Peyer's patch (tissue), 4 donors: ENCODE results near the gene METTL16. TPM values are rescaled to one million over a fixed set of nuclear protein-coding genes. Genes with fewer than 3 reads are reported as not detected.

Experiments
- DNase-seq, 3 donors: peaks; one replicate each; pipeline ENCODE4 v3.0.0-alpha.2; 2017 to 2019
- H3K27ac ChIP-seq, 4 donors: fragments of 200-600 bp; sonication (generic); one replicate each; pipeline ENCODE4 v1.5.1; 2016 to 2019
- H3K27me3 ChIP-seq, 2 donors: fragments of 200-600 bp; sonication (generic); one replicate each; pipeline ENCODE4 v1.5.1; 2019
- H3K36me3 ChIP-seq, 3 donors: fragments of 200-600 bp; sonication (generic); one replicate each; pipeline ENCODE4 v1.5.1; 2016 to 2019
- H3K4me1 ChIP-seq, 4 donors: fragments of 200-600 bp; sonication (generic); one replicate each; pipeline ENCODE4 v1.5.1; 2016 to 2019
- H3K4me3 ChIP-seq, 4 donors: fragments of 200-600 bp; sonication (generic); 1 replicate in 3 of 4; 2 replicates in 1 of 4; pipeline ENCODE4 v1.5.1; 2016 to 2019; ENCODE audit warnings: mild to moderate bottlenecking in 1 of 4
- H3K9me3 ChIP-seq, 4 donors: fragments of 200-600 bp; sonication (generic); one replicate each; pipeline ENCODE4 v1.5.1; 2016 to 2019; ENCODE audit warnings: mild to moderate bottlenecking in 1 of 4
- CTCF ChIP-seq, 6 experiments: fragments of 450-650 bp in 4 of 6; fragments of 200-600 bp in 2 of 6; sonication (generic) in 1 of 6; IDR thresholded peaks; one replicate each; pipeline ENCODE4 v1.5.1; 2017 to 2019; ENCODE audit warnings: antibody characterized with exemption in 6 of 6, mild to moderate bottlenecking in 3 of 6, moderate library complexity in 1 of 6
- POLR2A ChIP-seq, 2 donors: fragments of 450-650 bp; IDR thresholded peaks; one replicate each; pipeline ENCODE4 v1.5.1; 2017; ENCODE audit warnings: antibody characterized with exemption in 2 of 2, mild to moderate bottlenecking in 2 of 2, moderate library complexity in 2 of 2
- total RNA-seq, 4 donors: library from RNA; depleted of rRNA; stranded (reverse); fragments of >200 nt; gene quantifications; one replicate each; pipeline ENCODE4 v1.1.0, GENCODE V29; 2016

METTL16 gene
- total RNA-seq, 4 donors from 2014 or later: 24.0 to 29.7 (median 27.9) TPM

DNA sequence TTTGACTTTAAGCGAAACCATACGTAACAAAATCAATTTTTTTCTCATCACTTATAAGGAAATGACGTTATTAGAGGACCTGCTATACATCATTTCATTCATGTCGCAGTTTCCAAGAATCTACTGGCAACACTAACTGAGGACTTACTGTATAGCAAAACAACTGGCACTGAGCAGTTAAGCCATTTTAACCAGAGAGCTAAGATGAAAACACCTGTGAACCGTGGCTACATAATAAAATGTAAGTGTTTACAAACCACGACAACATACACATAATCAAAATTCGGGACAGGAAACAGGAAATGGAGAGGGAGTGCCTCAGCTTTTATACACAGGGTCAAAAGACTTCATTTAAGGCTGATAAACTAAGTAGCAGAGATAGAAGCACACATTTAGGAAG lies 29.5 kb downstream of the METTL16 start:
- TF ChIP-seq CTCF (IDR thresholded peaks at IDR 0.05) (no peak), POLR2A (IDR thresholded peaks at IDR 0.05) (no peak)
- H3K4me3 ChIP-seq: no peak overlapping the region
- DNase-seq: no peak
- peaks cover 0 to 7% (median 2%) of the 10 kb centered on the region in 4 donors for H3K4me1 ChIP-seq
- H3K27ac ChIP-seq: peak overlapping the region in 1 of 4 donors; percentile 18
- H3K9me3 ChIP-seq: no peaks in the 10 kb centered on the region
- H3K36me3 ChIP-seq: peaks cover 0 to 5% (median 0%) of the 10 kb centered on the region in 3 donors
- H3K27me3 ChIP-seq: no peaks in the 10 kb centered on the region

DNA sequence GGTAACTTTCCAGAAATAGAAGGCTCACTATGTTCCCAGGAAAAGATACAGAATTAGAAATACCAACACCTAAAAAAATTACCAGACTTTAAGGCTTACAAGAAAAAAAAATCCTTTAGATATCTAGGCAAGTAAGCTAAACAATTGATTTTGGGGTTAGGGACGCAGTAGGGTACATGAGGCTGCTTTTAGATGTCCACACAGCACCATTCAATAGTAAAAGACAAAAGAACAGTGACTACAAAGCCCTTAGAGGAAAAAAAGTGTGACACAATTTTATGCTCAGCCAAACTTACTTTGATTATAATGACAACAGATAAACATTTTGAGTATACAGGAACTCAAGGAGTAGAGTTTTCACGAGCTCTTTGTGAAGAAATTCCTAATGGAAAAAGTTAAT lies 29.9 kb downstream of the METTL16 start:
- no peak for DNase-seq
- no peaks in the 10 kb centered on the region for H3K27me3 ChIP-seq
- no peak overlapping the region for H3K4me3 ChIP-seq
- H3K4me1 ChIP-seq: peaks cover 0 to 7% (median 2%) of the 10 kb centered on the region in 4 donors
- H3K36me3 ChIP-seq: peaks cover 0 to 10% (median 0%) of the 10 kb centered on the region in 3 donors
- no peak overlapping the region for H3K27ac ChIP-seq
- TF ChIP-seq POLR2A (IDR thresholded peaks at IDR 0.05) (no peak), CTCF (IDR thresholded peaks at IDR 0.05) (no peak)
- no peaks in the 10 kb centered on the region for H3K9me3 ChIP-seq

- no peak for DNase-seq
- TF ChIP-seq CTCF (IDR thresholded peaks at IDR 0.05) (no peak), POLR2A (IDR thresholded peaks at IDR 0.05) (no peak)
- Histone ChIP-seq H3K27ac (no peak overlapping the region), H3K4me1 (peaks cover 0 to 5% (median 0%) of the 10 kb centered on the region in 4 donors), H3K4me3 (no peak overlapping the region), H3K9me3 (no peaks in the 10 kb centered on the region), H3K36me3 (peaks cover 0 to 39% (median 0%) of the 10 kb centered on the region in 3 donors), H3K27me3 (no peaks in the 10 kb centered on the region)
These were observed 33.2 kb downstream of the METTL16 start for GRCh38 chr17:2478458-2478857.

DNA sequence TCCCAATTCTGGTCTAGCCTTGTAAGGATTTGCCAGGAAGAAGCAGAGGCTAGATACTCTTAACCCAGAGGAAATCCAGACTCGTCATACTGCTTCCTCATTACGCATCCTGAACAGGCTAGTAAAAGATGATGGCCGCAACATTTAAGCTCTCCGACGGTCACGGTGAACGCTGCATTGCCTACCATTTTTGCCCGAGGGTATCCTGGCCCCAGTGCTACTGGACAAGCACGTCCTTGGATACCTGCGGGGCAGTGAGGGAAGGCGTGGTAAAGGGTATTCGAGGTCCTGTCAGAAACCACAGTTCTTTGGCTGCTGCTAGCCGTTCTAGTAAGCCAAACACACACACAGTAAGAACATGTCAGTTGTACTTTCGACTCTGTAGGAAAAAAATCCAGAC lies 36.6 kb downstream of the METTL16 start:
- Histone ChIP-seq H3K9me3 (no peaks in the 10 kb centered on the region), H3K36me3 (peaks cover 0 to 50% (median 0%) of the 10 kb centered on the region in 3 donors), H3K4me1 (no peaks in the 10 kb centered on the region), H3K27ac (no peak overlapping the region), H3K4me3 (no peak overlapping the region), H3K27me3 (no peaks in the 10 kb centered on the region)
- no peak for TF ChIP-seq CTCF (IDR thresholded peaks at IDR 0.05)
- TF ChIP-seq POLR2A (IDR thresholded peaks at IDR 0.05): no peak
- no peak for DNase-seq

- H3K4me1 ChIP-seq: no peaks in the 10 kb centered on the region
- TF ChIP-seq POLR2A (IDR thresholded peaks at IDR 0.05): no peak
- TF ChIP-seq CTCF (IDR thresholded peaks at IDR 0.05): no peak
- H3K27ac ChIP-seq: no peak overlapping the region
- H3K4me3 ChIP-seq: no peak overlapping the region
- peaks cover 0 to 52% (median 0%) of the 10 kb centered on the region in 3 donors for H3K36me3 ChIP-seq
- no peaks in the 10 kb centered on the region for H3K27me3 ChIP-seq
- no peak for DNase-seq
- no peaks in the 10 kb centered on the region for H3K9me3 ChIP-seq
These were observed 37.3 kb downstream of the METTL16 start for GRCh38 chr17:2474371-2474770.

DNA sequence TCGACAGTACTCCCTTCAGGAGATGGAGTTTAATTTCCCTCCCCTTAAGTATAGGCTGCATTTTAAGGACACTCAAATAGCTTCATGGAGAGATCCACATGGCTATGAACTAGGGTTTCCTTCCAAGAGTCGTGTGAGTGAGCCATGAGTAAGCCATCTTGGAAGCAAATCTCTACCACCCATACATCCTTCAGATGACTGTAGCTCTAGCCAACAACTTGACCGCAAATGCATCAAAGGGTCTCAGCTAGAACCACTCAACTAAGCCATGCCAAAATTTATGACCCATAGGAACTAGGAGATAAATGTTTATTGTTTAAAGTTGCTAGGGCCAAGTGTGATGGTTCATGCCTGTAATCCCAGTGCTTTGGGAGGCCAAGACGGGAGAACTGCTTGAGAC lies 43.4 kb downstream of the METTL16 start:
- no peak for DNase-seq
- Histone ChIP-seq H3K36me3 (peaks cover 0 to 49% (median 0%) of the 10 kb centered on the region in 3 donors), H3K4me1 (no peaks in the 10 kb centered on the region), H3K4me3 (no peak overlapping the region), H3K9me3 (no peaks in the 10 kb centered on the region), H3K27me3 (no peaks in the 10 kb centered on the region), H3K27ac (no peak overlapping the region)
- no peak for TF ChIP-seq CTCF (IDR thresholded peaks at IDR 0.05)
- TF ChIP-seq POLR2A (IDR thresholded peaks at IDR 0.05): no peak
